HG02970 (cell line): ENCODE data around the gene SPIRE1.

Experiments
- ATAC-seq: cut with Tn5 transposase; IDR thresholded peaks from one replicate; pipeline ENCODE4 v1.9.1; 2021; ENCODE audit warnings: mild to moderate bottlenecking, moderate library complexity, moderate number of reproducible peaks; ENCODE audit not compliant: unreplicated experiment, low FRiP score

Gene SPIRE1

GRCh38 chr18:12604445-12605007 is 53.4 kb downstream of the SPIRE1 start:
- no peak for ATAC-seq

GRCh38 chr18:12599966-12600365 is 57.9 kb downstream of the SPIRE1 start:
- no peak for ATAC-seq

GRCh38 chr18:12599543-12599942 is 58.4 kb downstream of the SPIRE1 start:
- no peak for ATAC-seq

GRCh38 chr18:12598181-12598930 is 59.6 kb downstream of the SPIRE1 start:
- no peak for ATAC-seq

GRCh38 chr18:12597760-12598159 is 60.1 kb downstream of the SPIRE1 start:
- no peak for ATAC-seq

- no peak for ATAC-seq
Observed at GRCh38 chr18:12595571-12596255, 62.2 kb downstream of the SPIRE1 start.

- no peak for ATAC-seq
Observed at GRCh38 chr18:12593866-12594265, 64.0 kb downstream of the SPIRE1 start.

- ATAC-seq = no peak
Observed at GRCh38 chr18:12592597-12593127, 65.2 kb downstream of the SPIRE1 start.

GRCh38 chr18:12589448-12589847 is 68.5 kb downstream of the SPIRE1 start:
- ATAC-seq = no peak

- no peak for ATAC-seq
Observed at GRCh38 chr18:12586956-12587355, 71.0 kb downstream of the SPIRE1 start.

- no peak for ATAC-seq
Observed at GRCh38 chr18:12585218-12585617, 72.7 kb downstream of the SPIRE1 start.

- no peak for ATAC-seq
Observed at GRCh38 chr18:12580630-12581342, 77.1 kb downstream of the SPIRE1 start.

- ATAC-seq = no peak
Observed at GRCh38 chr18:12579775-12580174, 78.1 kb downstream of the SPIRE1 start.

- no peak for ATAC-seq
Observed at GRCh38 chr18:12577848-12578247, 80.1 kb downstream of the SPIRE1 start.

GRCh38 chr18:12574494-12575185 is 83.3 kb downstream of the SPIRE1 start:
- no peak for ATAC-seq

- no peak for ATAC-seq
Observed at GRCh38 chr18:12571630-12572029, 86.3 kb downstream of the SPIRE1 start.

- no peak for ATAC-seq
Observed at GRCh38 chr18:12569791-12570190, 88.1 kb downstream of the SPIRE1 start.

- ATAC-seq = no peak
Observed at GRCh38 chr18:12567849-12568248, 90.1 kb downstream of the SPIRE1 start.

- no peak for ATAC-seq
Observed at GRCh38 chr18:12564861-12565260, 93.0 kb downstream of the SPIRE1 start.

GRCh38 chr18:12564378-12564777 is 93.5 kb downstream of the SPIRE1 start:
- no peak for ATAC-seq
